Effector CD8-positive, alpha-beta T cell (primary cell): ENCODE measurements around the gene TRIM43B.
"Not testable (repeated sequence)": the region's sequence is repeated elsewhere in the genome, so short reads cannot be mapped to it uniquely, and the experiment has no call there.

ENCODE experiments used
- DNase-seq: peaks from one replicate; lab custom pipeline; 2025; lab: John Stamatoyannopoulos, UW

Gene TRIM43B

DNA sequence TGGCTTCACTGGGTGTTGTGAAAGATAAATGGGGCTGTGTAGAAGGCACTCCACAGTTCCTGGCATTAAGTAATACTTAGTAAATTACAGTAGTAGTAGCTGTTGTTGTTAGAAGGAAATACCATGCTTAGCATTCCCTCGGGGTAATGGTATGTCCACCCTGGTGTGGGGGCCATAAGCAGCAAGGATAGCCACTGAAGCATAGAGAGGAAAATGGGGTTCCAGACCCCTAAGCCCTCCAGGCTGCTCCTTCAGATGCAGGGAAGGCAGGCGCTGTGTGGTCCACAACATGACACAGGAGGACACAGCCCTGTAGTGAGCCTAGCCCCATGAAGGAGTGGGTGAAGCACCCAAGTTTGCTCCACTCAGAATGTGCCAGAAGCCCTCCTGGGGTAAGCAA, 50.6 kb downstream of the TRIM43B start:
- not testable (repeated sequence) for DNase-seq

DNA sequence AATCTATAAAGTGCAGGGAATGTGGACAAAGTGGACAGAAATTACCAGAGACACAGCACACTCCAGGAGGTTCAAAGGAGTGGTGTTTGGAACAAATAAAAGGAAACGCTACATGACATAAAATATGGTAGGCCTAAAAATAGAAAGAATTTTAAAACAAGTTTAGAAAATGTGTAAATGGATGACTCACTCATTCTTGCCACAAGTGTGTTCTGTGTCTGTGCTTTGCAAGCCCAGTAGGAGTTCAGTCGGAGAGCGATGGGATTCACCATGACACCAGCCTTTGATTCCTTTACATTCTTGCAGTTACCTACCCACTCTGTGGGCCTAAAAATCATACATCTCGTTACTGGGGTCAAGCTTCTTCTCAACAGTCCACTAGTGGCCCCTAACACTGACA, 51.2 kb downstream of the TRIM43B start:
- not testable (repeated sequence) for DNase-seq

DNA sequence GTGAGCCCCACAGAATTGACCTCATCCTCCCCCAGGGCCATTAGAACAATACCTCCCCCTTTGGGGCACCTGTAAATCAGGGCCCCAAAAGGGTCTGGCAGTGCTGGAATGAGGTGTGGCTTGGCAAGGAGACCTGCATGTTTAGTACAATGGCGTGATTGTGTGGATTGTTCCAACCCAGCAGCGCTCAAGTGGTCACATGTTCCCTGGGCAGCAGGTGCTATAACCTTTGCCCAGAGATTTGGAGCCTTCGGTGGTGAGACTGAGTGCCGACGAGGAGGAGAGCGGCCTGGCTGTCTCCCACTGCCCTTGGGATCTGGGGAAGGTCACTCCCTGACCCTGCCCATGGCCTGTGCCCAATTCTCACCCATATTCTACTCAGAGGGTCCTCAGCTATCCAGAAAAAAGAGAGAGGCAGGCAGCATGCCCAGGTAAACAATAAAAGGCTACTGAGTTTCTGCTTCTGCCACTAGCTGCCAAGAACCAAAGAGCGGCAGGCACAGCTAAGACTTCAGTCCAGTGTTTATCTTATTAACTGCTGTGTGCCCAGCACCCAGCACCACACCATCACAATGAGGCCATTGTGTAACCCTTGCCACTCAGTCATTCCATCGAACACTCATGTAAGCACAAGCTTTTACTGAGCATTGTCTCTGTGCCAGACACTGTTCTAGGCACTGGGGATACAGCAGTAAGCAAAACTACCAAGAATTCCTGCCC, 54.6 kb downstream of the TRIM43B start:
- DNase-seq, result not testable (repeated sequence)

DNA sequence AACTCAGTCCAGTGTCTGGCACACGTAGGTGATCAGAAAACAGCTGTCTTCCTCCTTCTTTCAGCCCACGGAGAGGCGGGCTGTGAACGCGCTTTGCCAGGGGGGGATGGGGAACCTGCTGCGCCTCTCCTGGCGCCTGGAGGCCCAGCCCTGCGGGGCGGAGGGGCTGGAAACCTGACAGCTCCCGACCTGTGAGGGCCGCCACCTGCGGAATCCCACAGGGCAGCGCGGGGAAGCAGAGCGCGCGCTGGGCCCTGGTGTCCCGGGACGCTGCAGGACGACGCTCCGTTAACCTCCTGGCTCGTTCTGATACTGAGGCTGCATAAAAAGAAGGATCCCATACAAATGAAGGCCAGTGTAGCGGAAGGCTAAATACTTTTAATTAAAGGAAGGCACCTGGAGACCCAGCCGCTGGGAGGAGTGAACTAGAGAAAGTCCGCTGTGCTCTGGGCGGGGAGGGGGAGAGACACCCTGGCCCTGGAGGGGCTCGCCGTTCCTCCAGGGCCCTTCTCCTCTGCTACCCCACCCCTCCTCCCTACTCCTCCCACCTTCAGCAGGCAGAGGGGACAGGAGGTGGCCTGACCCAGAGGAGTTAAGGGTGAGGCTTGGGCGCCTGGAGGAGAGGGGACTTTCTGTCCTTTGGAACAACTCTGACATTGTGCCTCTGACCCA, 57.2 kb downstream of the TRIM43B start:
- not testable (repeated sequence) for DNase-seq
